Aorta (tissue), 5 donors: ENCODE results near the gene IFIT1B. TPM values are rescaled to one million over a fixed set of nuclear protein-coding genes. Genes with fewer than 3 reads are reported as not detected.
"Not testable (repeated sequence)": the region's sequence is repeated elsewhere in the genome, so short reads cannot be mapped to it uniquely, and the experiment has no call there.

Source experiments
- ATAC-seq: fragments of 200-7000 bp; cut with Tn5 transposase; one replicate; pipeline ENCODE4 v1.9.1; 2022; ENCODE audit warnings: moderate library complexity; ENCODE audit not compliant: low FRiP score
- DNase-seq, 2 donors: peaks; one replicate each; pipeline ENCODE4 v3.0.0-alpha.2; 2020
- H3K27ac ChIP-seq, 2 donors: one replicate each; pipeline ENCODE4 v1.5.1; 2013; ENCODE audit warnings: low read length in 2 of 2, mild to moderate bottlenecking in 2 of 2, moderate library complexity in 2 of 2, control low read depth in 1 of 2, inconsistent platforms in 1 of 2, low read depth in 1 of 2
- H3K27me3 ChIP-seq, 2 donors: one replicate each; pipeline ENCODE4 v1.6.1; 2013; ENCODE audit warnings: control low read depth in 1 of 2, low read length in 1 of 2, mild to moderate bottlenecking in 1 of 2, moderate library complexity in 1 of 2; ENCODE audit not compliant: insufficient read depth in 2 of 2, control insufficient read depth in 1 of 2
- H3K36me3 ChIP-seq, 2 donors: one replicate each; pipeline ENCODE4 v1.6.1; 2013; ENCODE audit warnings: control low read depth in 1 of 2, low read length in 1 of 2, mild to moderate bottlenecking in 1 of 2; ENCODE audit not compliant: insufficient read depth in 2 of 2, control insufficient read depth in 1 of 2
- H3K4me1 ChIP-seq, 2 donors: one replicate each; pipeline ENCODE4 v1.6.1; 2013; ENCODE audit warnings: low read length in 2 of 2, control low read depth in 1 of 2, mild to moderate bottlenecking in 1 of 2, moderate library complexity in 1 of 2; ENCODE audit not compliant: insufficient read depth in 2 of 2, control insufficient read depth in 1 of 2
- H3K4me3 ChIP-seq, 2 donors: one replicate each; pipeline ENCODE4 v1.5.1; 2013; ENCODE audit warnings: low read length in 2 of 2, control low read depth in 1 of 2, mild to moderate bottlenecking in 1 of 2
- H3K9me3 ChIP-seq: one replicate; pipeline ENCODE4 v1.6.1; 2013; ENCODE audit warnings: mild to moderate bottlenecking, low read length; ENCODE audit not compliant: control insufficient read depth
- WGBS, 2 donors: extraction: QIAGEN DNeasy Blood & Tissue Kit; methylation state at CpG; one replicate each; pipeline ENCODE4 v1.1.7; 2013; 5-methylcytosine and 5-hydroxymethylcytosine counted together
- intact Hi-C, 2 donors: fragments of 100-400 bp; cut with DNase I; formaldehyde crosslinking; loops; one replicate each; pipeline versions ENCODE4 v1.14.2 to v1.15.0; 2022
- long read RNA-seq, 2 donors: library from polyadenylated mRNA; unstranded; transcript quantifications; one replicate each; pipeline ENCODE4 v2.0.0, GENCODE V29; 2020 to 2021
- polyA plus RNA-seq, 2 donors: library from polyadenylated mRNA; stranded (reverse); fragments of 200-250 nt; gene quantifications; one replicate each; pipeline ENCODE4 v1.2.3, GENCODE V29; 2013
- total RNA-seq, 2 donors: library from RNA; stranded (reverse); fragmentation: NEBNext Ultra II Directional; extraction: Animal tissue kit (Norgen Biotek cat#: 25700); gene quantifications; one replicate each; pipeline ENCODE4 v1.2.1, GENCODE V29; 2021
- donor health status: healthy with polysubstance abuse.
- donor health status: Bipolar disorder and iron deficiency.
- donor health status: DM: no; HTN: no; CAD: no.
- donor health status: DM: no; HTN: no; CAD: no.
- donor health status: DM: yes; HTN: yes; CAD: no.

The IFIT1B gene
- total RNA-seq (under 1 TPM; 0.16 to 0.87 TPM), polyA plus RNA-seq (not detected)
- long read RNA-seq, donor 1, result 0 reads
- long read RNA-seq, donor 2, partial matches to known transcripts, result 0 of 1 reads
- long read RNA-seq, donor 2, other reads (novel, unspliced or antisense), result 0 of 1 reads

- no peaks in the 10 kb centered on the region for H3K36me3 ChIP-seq
- H3K4me1 ChIP-seq, result peaks cover 6 to 7% of the 10 kb centered on the region in 2 donors
- no peak within 1 kb of the TSS for H3K4me3 ChIP-seq
- H3K27me3 ChIP-seq, result no peaks in the 10 kb centered on the region
- H3K27ac ChIP-seq, result no peak within 1 kb of the TSS
- DNase-seq, result no peak
- no peaks in the 10 kb centered on the region for H3K9me3 ChIP-seq
- ATAC-seq, result no peak
- WGBS, 2 donors, result 94% methylated on average over 5 of the region's 5 CpGs
- intact Hi-C loops, result no loop called here
Observed at GRCh38 chr10:89377705-89378637, at the start of gene IFIT1B. IFIT1B (plus strand) TSS chr10:89378056; CDS start chr10:89378136, 80 bp downstream.

DNA sequence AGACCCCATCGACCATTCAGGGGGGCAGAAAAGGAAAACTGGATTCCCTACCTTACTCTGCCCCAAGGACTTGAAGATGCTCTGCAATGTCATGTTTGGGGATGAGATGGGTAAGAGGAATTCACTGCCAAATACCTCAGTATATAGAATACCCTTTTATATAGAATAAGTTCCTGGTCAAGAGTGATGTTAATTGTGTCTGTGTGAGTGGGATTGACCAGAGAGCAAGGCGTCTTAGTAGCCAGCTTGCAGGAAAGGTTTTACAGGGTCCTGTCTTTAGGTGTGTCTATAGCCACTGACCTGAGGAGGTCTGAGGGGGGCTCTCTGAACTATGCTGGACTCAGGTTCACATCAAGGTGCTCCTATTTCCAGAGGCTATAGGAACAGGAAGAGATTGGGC lies 48.7 kb upstream of the IFIT1B start:
- H3K27ac ChIP-seq, result no peak overlapping the region
- H3K4me1 ChIP-seq, result peaks cover 5 to 6% of the 10 kb centered on the region in 2 donors
- no peak for DNase-seq
- 92 to 93% methylated on average over 2 of the region's 2 CpGs for WGBS, 2 donors
- intact Hi-C loops, result loop anchor here in 1 of 2 donors (5.0 kb wide), 1 partner anchor 43 kb away; no protein-coding TSS in a partner anchor
- H3K27me3 ChIP-seq, result no peaks in the 10 kb centered on the region
- H3K36me3 ChIP-seq, result no peaks in the 10 kb centered on the region
- ATAC-seq, result no peak
- H3K9me3 ChIP-seq, result no peaks in the 10 kb centered on the region
- H3K4me3 ChIP-seq, result no peak overlapping the region

DNA sequence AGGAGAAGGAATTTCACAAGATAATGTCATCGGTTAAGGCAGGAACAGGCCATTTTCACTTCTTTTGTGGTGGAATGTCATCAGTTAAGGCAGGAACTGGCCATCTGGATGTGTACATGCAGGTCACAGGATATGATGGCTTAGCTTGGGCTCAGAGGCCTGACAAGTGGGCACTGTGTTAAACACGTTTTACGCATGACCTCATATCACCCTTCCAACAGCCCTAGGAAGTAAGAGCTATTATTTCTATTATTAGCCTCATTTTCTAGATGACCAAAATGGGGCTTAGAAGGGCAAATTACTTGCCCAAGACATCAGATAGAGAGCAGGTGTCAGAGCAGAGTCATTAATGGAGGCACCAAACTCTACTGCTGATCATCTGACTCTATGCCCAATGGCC lies 47.8 kb upstream of the IFIT1B start:
- ATAC-seq, H3K36me3 ChIP-seq: not testable (repeated sequence)

DNA sequence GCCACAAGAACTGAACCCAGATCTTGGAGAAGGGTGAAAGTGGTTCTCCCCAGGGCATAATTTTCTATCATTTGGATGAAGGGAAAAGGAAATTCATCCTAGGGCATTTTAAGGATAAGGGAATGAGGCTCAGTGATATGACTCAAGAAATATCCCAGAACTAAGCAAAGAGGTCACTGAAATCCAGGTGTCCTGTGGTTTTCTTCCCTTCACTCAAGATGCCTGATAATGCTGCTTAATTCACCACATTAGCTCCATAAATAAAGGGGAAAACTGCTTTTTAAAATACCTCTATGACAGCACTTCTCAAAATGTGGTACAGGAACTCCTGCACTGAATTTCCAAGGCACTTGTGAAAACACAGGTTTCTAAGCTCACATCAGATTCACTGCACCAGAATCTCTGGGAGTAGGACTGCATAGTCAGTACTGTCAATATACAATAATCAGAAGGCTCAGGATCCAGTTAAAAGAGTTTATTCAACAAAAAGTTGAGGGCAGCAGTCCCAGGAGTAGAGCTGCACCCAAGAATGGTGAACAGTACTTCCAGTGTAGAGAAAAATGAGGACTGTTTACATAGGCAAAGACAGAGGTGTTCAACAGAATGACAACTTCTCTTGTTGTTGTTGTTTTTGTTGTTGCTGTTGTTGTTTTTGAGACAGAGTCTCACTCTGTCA lies 47.2 kb upstream of the IFIT1B start:
- intact Hi-C loops, result no loop called here
- no peak overlapping the region for H3K27ac ChIP-seq
- H3K4me3 ChIP-seq, result no peak overlapping the region
- ATAC-seq (no peak), DNase-seq (no peak)
- no peaks in the 10 kb centered on the region for H3K27me3 ChIP-seq
- H3K36me3 ChIP-seq, result no peaks in the 10 kb centered on the region
- H3K9me3 ChIP-seq, result no peaks in the 10 kb centered on the region
- peaks cover 6 to 7% of the 10 kb centered on the region in 2 donors for H3K4me1 ChIP-seq

More for the DNA sequence above, 47.8 kb upstream of the IFIT1B start:
- H3K27me3 ChIP-seq, H3K4me3 ChIP-seq, DNase-seq, H3K27ac ChIP-seq, H3K4me1 ChIP-seq, H3K9me3 ChIP-seq, intact Hi-C loops: not testable (repeated sequence)
- WGBS, 2 donors, result 65 to 80% methylated on average over 2 to 3 of the region's 3 CpGs

- DNase-seq, H3K4me3 ChIP-seq, H3K9me3 ChIP-seq, intact Hi-C loops, H3K27me3 ChIP-seq, ATAC-seq, H3K4me1 ChIP-seq, H3K27ac ChIP-seq, H3K36me3 ChIP-seq: not testable (repeated sequence)
- 75 to 78% methylated on average over 14 of the region's 14 CpGs for WGBS, 2 donors
Observed at GRCh38 chr10:89331487-89332122, 46.3 kb upstream of the IFIT1B start.

DNA sequence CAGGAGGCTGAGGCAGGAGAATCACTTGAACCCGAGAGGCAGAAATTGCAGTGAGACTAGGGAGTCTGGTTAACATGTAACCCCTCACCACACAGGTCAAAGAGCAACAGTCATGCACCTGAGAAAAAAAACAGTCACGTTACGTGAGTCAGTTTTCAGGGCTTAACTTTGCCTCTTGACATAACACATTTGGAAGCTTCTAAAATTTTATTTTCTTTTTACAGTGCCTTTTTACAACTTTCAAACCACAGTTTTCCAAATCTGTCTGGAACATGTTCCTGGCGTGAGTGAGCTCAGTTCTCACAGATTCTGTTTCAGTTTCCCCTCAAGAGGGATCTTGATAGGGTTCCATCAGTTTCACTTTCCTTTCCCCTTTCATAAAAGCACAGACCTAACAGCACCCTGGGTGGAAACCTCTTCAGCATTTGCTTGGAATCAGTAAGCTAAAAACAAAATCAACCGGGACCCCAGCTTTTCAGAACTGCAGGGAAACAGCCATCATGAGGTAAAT lies 45.7 kb upstream of the IFIT1B start:
- intact Hi-C loops, result no loop called here
- Histone ChIP-seq H3K9me3 (no peaks in the 10 kb centered on the region), H3K4me1 (peaks cover 6 to 7% of the 10 kb centered on the region in 2 donors), H3K4me3 (peak overlapping the region; percentile 56 to 59), H3K36me3 (no peaks in the 10 kb centered on the region), H3K27me3 (no peaks in the 10 kb centered on the region), H3K27ac (peak overlapping the region in 1 of 2 donors; percentile 64)
- ATAC-seq, result peak; percentile 75
- 1 to 7% methylated on average over 5 of the region's 5 CpGs for WGBS, 2 donors
- no peak for DNase-seq

DNA sequence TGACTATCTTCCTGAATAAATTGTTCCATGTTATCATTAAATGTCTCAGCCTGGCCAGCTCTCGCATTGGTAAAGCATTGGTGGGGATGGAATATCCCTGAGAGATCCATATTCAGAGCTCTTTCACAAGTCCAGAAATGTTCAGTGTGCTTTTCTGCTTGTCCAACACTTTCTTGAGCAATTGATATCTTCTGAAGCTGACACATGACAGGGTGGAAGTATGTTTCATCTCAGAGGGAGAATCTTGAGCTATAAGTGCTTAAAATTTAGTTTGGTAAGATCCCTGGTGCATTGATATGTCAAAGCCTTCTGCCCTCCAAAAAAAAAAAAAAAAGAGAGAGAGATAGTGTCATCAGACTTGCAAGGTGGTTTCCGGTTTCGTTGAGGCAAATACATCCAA lies 42.6 kb upstream of the IFIT1B start:
- DNase-seq (no peak), ATAC-seq (no peak)
- Histone ChIP-seq H3K4me3 (no peak overlapping the region), H3K9me3 (no peaks in the 10 kb centered on the region), H3K27ac (no peak overlapping the region), H3K4me1 (peaks cover 6 to 7% of the 10 kb centered on the region in 2 donors), H3K36me3 (peaks cover 2 to 4% of the 10 kb centered on the region in 2 donors), H3K27me3 (no peaks in the 10 kb centered on the region)
- WGBS, 2 donors, result 91 to 99% methylated on average over 3 of the region's 3 CpGs
- intact Hi-C loops, result no loop called here

DNA sequence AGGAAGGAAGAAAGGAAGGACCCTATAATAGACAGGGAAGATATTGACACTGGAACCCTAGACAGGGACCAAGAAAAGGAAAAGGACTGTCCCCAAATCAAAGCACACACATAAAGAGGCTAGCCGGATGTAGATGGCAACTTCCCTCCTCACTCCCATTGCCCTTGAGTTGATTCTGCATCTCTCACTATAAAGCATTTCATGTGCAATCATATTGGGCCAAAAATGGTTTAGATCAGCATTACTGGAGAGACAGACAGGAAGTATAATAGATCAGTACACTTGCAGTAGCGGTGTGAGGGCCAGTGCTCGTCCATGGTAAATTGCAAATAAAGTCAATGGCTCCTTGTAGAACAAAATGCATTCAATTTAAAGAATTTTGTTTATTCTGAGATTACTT lies 41.6 kb upstream of the IFIT1B start:
- WGBS, 2 donors, result 92 to 94% methylated on average over 3 of the region's 3 CpGs
- H3K27me3 ChIP-seq, result no peaks in the 10 kb centered on the region
- peaks cover 5 to 6% of the 10 kb centered on the region in 2 donors for H3K4me1 ChIP-seq
- no peaks in the 10 kb centered on the region for H3K9me3 ChIP-seq
- intact Hi-C loops, result no loop called here
- H3K36me3 ChIP-seq, result peaks cover 2 to 4% of the 10 kb centered on the region in 2 donors
- H3K27ac ChIP-seq, result no peak overlapping the region
- H3K4me3 ChIP-seq, result no peak overlapping the region
- ATAC-seq (no peak), DNase-seq (no peak)
